ENCODE data around the gene PTTG1IP.

- no peak for TF ChIP-seq CTCF (IDR thresholded peaks at IDR 0.05; ENCODE audit: insufficient read depth, low read depth, low read length)
- no peak for TF ChIP-seq EZH2 (IDR thresholded peaks at IDR 0.05; ENCODE audit: insufficient read depth, low read length)
Observed at GRCh38 chr21:44913425-44914175, 40.1 kb upstream of the PTTG1IP start.

All from astrocyte (in vitro differentiated cells and primary cell).